Measurements from ENCODE around the gene ABCD1.
A peak's percentile ranks its signal among the peaks of the same experiment; 100 is the strongest.

DNA sequence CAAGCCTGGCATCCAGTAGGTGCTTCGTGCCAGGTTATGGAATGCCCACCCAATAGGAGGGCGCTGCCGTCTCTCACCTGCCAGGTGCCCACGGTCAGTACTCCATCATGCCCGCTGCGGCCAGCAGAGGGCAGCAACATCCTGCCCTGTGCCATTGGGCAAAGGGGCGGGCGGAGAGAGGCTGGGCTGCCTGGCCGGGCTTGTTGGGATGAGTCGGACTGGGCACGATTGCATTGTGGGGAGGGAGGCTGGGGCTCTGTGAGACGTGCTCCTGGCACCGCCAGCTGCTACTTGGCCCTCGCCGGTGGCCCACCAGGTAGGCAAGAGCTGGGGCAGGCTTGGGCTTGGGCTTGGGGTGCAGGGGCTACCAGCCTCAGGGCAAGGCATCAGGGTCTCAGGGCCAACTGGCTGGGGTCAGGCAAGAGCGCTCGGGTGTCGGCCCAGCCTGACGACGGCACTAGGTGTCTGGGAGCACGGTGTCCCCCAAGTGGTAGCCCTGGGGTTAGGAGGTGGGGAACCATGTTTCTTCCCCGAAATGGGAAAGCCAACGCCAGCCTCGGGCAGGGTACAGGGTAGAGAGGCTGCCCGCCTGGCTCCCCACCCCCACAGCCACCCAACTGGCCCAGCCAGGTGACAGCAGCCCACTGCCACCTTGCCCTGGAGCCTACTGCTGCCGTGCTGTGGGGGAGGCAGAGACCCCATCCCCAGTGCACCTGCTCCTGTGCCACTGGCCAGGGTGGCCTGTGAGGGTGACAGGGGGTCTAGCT is 39.5 kb downstream of the ABCD1 start, which contains the start of gene PLXNB3:
- TF ChIP-seq, protein P1, sequence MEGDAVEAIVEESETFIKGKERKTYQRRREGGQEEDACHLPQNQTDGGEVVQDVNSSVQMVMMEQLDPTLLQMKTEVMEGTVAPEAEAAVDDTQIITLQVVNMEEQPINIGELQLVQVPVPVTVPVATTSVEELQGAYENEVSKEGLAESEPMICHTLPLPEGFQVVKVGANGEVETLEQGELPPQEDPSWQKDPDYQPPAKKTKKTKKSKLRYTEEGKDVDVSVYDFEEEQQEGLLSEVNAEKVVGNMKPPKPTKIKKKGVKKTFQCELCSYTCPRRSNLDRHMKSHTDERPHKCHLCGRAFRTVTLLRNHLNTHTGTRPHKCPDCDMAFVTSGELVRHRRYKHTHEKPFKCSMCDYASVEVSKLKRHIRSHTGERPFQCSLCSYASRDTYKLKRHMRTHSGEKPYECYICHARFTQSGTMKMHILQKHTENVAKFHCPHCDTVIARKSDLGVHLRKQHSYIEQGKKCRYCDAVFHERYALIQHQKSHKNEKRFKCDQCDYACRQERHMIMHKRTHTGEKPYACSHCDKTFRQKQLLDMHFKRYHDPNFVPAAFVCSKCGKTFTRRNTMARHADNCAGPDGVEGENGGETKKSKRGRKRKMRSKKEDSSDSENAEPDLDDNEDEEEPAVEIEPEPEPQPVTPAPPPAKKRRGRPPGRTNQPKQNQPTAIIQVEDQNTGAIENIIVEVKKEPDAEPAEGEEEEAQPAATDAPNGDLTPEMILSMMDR (IDR thresholded peaks at IDR 0.05; ENCODE audit: insufficient read depth, low read depth, low read length) = peak; percentile 45
- no peak for TF ChIP-seq EZH2 (IDR thresholded peaks at IDR 0.05; ENCODE audit: insufficient read depth, low read length)

All from astrocyte (in vitro differentiated cells and primary cell).